Measurements from ENCODE around the gene SGSM2.

GRCh38 chr17:2398655-2399571, 61.6 kb downstream of the SGSM2 start:
- TF ChIP-seq CTCF (conservative IDR thresholded peaks at IDR 0.05; ENCODE audit: low read depth, low read length) (no peak), EZH2 (IDR thresholded peaks at IDR 0.05; ENCODE audit: low read length, unreplicated experiment) (no peak), EZH2phosphoT487 (IDR thresholded peaks at IDR 0.05; ENCODE audit: borderline replicate concordance, low read length) (no peak)
